K562 (cell line): Measurements from ENCODE around the gene ZNF747. TPM values are rescaled to one million over a fixed set of nuclear protein-coding genes. Genes with fewer than 3 reads are reported as not detected.

Source experiments
- BHLHE40 ChIP-seq: IDR thresholded peaks from 2 replicates; pipeline ENCODE4 v1.6.1; 2011; ENCODE audit warnings: low read length, improper control_type of control experiment
- E2F5 ChIP-seq: sonication (generic); formaldehyde crosslinking; IDR thresholded peaks from 2 replicates; pipeline ENCODE4 v1.8.0; 2022; ENCODE audit warnings: mild to moderate bottlenecking, missing genetic modification reagents
- ETS1 ChIP-seq: conservative IDR thresholded peaks from 2 replicates; pipeline ENCODE4 v1.6.1; 2011; ENCODE audit warnings: low read depth, mild to moderate bottlenecking, low read length; ENCODE audit not compliant: control insufficient read depth
- KLF10 ChIP-seq: fragments of 250-450 bp; sonication (Bioruptor Pico); IDR thresholded peaks from 2 replicates; pipeline ENCODE4 v1.6.1; 2021; ENCODE audit warnings: matching md5 sums
- MAZ ChIP-seq, 2 experiments: fragments of 450-650 bp in 1 of 2; sonication (generic) in 1 of 2; formaldehyde crosslinking; IDR thresholded peaks in 1 of 2; conservative IDR thresholded peaks in 1 of 2; 2 replicates each; pipeline versions ENCODE4 v1.4.0 to v1.5.0; 2020; ENCODE audit warnings: mild to moderate bottlenecking in 1 of 2, missing genetic modification reagents in 1 of 2
- NFE2 ChIP-seq: IDR thresholded peaks from 2 replicates; pipeline ENCODE4 v1.6.1; 2014; ENCODE audit warnings: antibody characterized with exemption, low read depth
- NFIX ChIP-seq: fragments of 250-450 bp; sonication (Bioruptor Pico); IDR thresholded peaks from 2 replicates; pipeline ENCODE4 v1.4.0; 2020; ENCODE audit warnings: low read depth, mild to moderate bottlenecking, moderate library complexity
- NR3C1 ChIP-seq: sonication (generic); formaldehyde crosslinking; IDR thresholded peaks from 2 replicates; pipeline ENCODE4 v1.8.1; 2022; ENCODE audit warnings: missing genetic modification reagents
- PHF21A ChIP-seq: fragments of 450-650 bp; IDR thresholded peaks from 2 replicates; pipeline ENCODE4 v1.6.1; 2017; ENCODE audit warnings: low read depth, borderline replicate concordance
- POLR2H ChIP-seq: IDR thresholded peaks from 2 replicates; pipeline ENCODE4 v1.6.1; 2016; ENCODE audit warnings: missing genetic modification characterization, low read depth, mild to moderate bottlenecking, control low read depth, missing compliant biosample characterization, moderate library complexity
- RB1 ChIP-seq: fragments of 450-650 bp; IDR thresholded peaks from 2 replicates; pipeline ENCODE4 v1.6.1; 2017; ENCODE audit warnings: low read depth, mild to moderate bottlenecking
- RUNX1 ChIP-seq: sonication (generic); IDR thresholded peaks from 2 replicates; pipeline ENCODE4 v1.6.1; 2016; ENCODE audit warnings: antibody characterized with exemption, low read depth
- TAF7 ChIP-seq: fragments of 450-650 bp; IDR thresholded peaks from 2 replicates; pipeline ENCODE4 v1.6.1; 2016; ENCODE audit warnings: missing genetic modification characterization, missing compliant biosample characterization
- TEAD4 ChIP-seq, 2 experiments: sonication (generic) in 1 of 2; formaldehyde crosslinking in 1 of 2; IDR thresholded peaks; 2 replicates each; pipeline versions ENCODE4 v1.6.1 to v1.8.0; 2012 to 2022; ENCODE audit warnings: borderline replicate concordance in 1 of 2, inconsistent platforms in 1 of 2, low read length in 1 of 2, mild to moderate bottlenecking in 1 of 2, missing genetic modification reagents in 1 of 2
- XRCC3 ChIP-seq: fragments of 450-650 bp; IDR thresholded peaks from 2 replicates; pipeline ENCODE4 v1.6.1; 2017; ENCODE audit warnings: mild to moderate bottlenecking, moderate library complexity
- ZBED1 ChIP-seq: IDR thresholded peaks from 2 replicates; pipeline ENCODE4 v1.6.1; 2014
- ZBTB26 ChIP-seq: fragments of 450-650 bp; formaldehyde crosslinking; IDR thresholded peaks from 2 replicates; pipeline ENCODE4 v1.4.0; 2022; ENCODE audit warnings: missing genetic modification characterization
- ZFP91 ChIP-seq: sonication (generic); formaldehyde crosslinking; IDR thresholded peaks from 2 replicates; pipeline ENCODE4 v1.8.0; 2022; ENCODE audit warnings: mild to moderate bottlenecking, missing genetic modification reagents
- ZNF311 ChIP-seq: fragments of 250-450 bp; sonication (Bioruptor Pico); IDR thresholded peaks from 2 replicates; pipeline ENCODE4 v1.4.0; 2020; ENCODE audit warnings: mild to moderate bottlenecking, moderate library complexity
- ZNF639 ChIP-seq, 2 experiments: fragments of 200-800 bp in 1 of 2; sonication (Bioruptor generic) in 1 of 2; sonication (generic) in 1 of 2; formaldehyde crosslinking in 1 of 2; IDR thresholded peaks in 1 of 2; conservative IDR thresholded peaks in 1 of 2; 2 replicates each; pipeline versions ENCODE4 v1.5.0 to v1.6.1; 2016 to 2020; ENCODE audit warnings: missing compliant biosample characterization in 1 of 2, missing genetic modification characterization in 1 of 2, missing genetic modification reagents in 1 of 2
- polyA plus RNA-seq, 8 experiments: library from polyadenylated mRNA; depleted of rRNA in 4 of 8; stranded (reverse) in 5 of 8; unstranded in 3 of 8; fragments of >200 nt; fragmentation: Nextera tagmentation in 2 of 8; fragmentation: Illumina TruSeq in 1 of 8; extraction: Ambion mirVana in 2 of 8; extraction: Trizol in 1 of 8; gene quantifications; 2 replicates each; pipeline versions ENCODE4 v1.2.1 to v1.2.3, GENCODE V29; 2011 to 2014; ENCODE audit warnings: inconsistent platforms in 1 of 8, missing spikeins in 1 of 8
- total RNA-seq, 7 experiments: library from RNA; depleted of rRNA in 6 of 7; stranded (reverse); fragments of >200 nt in 6 of 7; fragmentation: Illumina TruSeq in 2 of 7; extraction: Trizol in 2 of 7; gene quantifications; 2 replicates each; pipeline versions ENCODE4 v1.2.1 to v1.2.3, GENCODE V29; 2011 to 2021; ENCODE audit warnings: low replicate concordance in 1 of 7

Gene ZNF747
- total and polyA plus RNA-seq, 9 of the 15 experiments (the other 6 are each of a cell fraction or from before 2014, with no cell fraction given): 0.14 to 3.3 (median 1.5) TPM

GRCh38 chr16:30526823-30527634 lies 7.6 kb downstream of the ZNF747 start (continued):
- TF ChIP-seq ZFP91 (CRISPR knock-in tag): no peak
- TF ChIP-seq POLR2H: peak; percentile 65
- no peak for TF ChIP-seq PHF21A
- peak; percentile 98 to 100 for TF ChIP-seq MAZ (CRISPR knock-in tag; conservative IDR thresholded peaks at IDR 0.05 in 1 of 2, IDR thresholded peaks at IDR 0.05 in 1 of 2)
- TF ChIP-seq RB1: peak; percentile 50; the same call in 1 of the 2 replicates
- 0 out of 2 replicates have a peak, but pooled peaks have one; percentile 39 for TF ChIP-seq E2F5 (CRISPR knock-in tag)
- no peak for TF ChIP-seq KLF10 (CRISPR knock-in tag)
- peak; percentile 82 for TF ChIP-seq TAF7
- TF ChIP-seq ZNF639 (CRISPR knock-in tag; conservative IDR thresholded peaks at IDR 0.05 in 1 of 2, IDR thresholded peaks at IDR 0.05 in 1 of 2): peak in 1 of 2 experiments; percentile 97; a peak in 2 of 4 replicates
- TF ChIP-seq XRCC3: no peak
- TF ChIP-seq ZBTB26 (CRISPR knock-in tag): peak; percentile 34; the same call in 1 of the 2 replicates
- TF ChIP-seq BHLHE40: peak; percentile 83
- TF ChIP-seq ZNF311 (CRISPR knock-in tag): no peak
- TF ChIP-seq NR3C1 (CRISPR knock-in tag): no peak
- 0 out of 2 replicates have a peak, but pooled peaks have one; percentile 1 for TF ChIP-seq RUNX1
- TF ChIP-seq NFIX (CRISPR knock-in tag): no peak
- no peak for TF ChIP-seq ZBED1
- TF ChIP-seq ETS1: peak; percentile 50; the same call in 1 of the 2 replicates
- TF ChIP-seq NFE2: no peak
- no peak for TF ChIP-seq TEAD4 (IDR thresholded peaks at IDR 0.05; ENCODE audit: low read length)
- no peak for TF ChIP-seq TEAD4 (CRISPR knock-in tag; IDR thresholded peaks at IDR 0.05; ENCODE audit: borderline replicate concordance)
